GM12801 (cell line): ENCODE measurements around the gene BCAS3.

Experiments used
- TF ChIP-seq, protein P1 (sequence below): IDR thresholded peaks from one replicate; pipeline ENCODE4 v1.5.1; 2011; ENCODE audit warnings: control low read depth; ENCODE audit not compliant: insufficient read length; ENCODE audit errors: extremely low read depth

The BCAS3 gene

DNA sequence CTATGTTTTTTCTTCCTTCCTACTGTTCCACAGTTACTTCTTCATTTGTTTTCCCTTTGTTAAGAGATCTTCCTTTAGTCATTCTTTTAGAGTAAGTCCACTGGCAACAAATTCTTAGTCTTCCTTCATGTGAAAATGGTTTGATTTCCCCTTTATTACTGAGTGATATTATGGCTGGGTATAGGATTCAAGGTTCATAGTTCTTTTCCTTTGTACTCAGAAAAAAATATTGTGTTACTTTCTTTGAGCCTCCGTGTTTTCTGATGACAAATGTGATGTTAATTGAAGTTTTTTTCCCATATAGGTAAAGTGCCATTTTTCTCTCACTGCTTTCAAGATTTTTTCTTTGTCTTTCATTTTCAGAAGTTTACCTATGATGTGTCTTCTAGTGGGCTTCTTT is 438.9 kb downstream of the BCAS3 start:
- TF ChIP-seq, protein P1, sequence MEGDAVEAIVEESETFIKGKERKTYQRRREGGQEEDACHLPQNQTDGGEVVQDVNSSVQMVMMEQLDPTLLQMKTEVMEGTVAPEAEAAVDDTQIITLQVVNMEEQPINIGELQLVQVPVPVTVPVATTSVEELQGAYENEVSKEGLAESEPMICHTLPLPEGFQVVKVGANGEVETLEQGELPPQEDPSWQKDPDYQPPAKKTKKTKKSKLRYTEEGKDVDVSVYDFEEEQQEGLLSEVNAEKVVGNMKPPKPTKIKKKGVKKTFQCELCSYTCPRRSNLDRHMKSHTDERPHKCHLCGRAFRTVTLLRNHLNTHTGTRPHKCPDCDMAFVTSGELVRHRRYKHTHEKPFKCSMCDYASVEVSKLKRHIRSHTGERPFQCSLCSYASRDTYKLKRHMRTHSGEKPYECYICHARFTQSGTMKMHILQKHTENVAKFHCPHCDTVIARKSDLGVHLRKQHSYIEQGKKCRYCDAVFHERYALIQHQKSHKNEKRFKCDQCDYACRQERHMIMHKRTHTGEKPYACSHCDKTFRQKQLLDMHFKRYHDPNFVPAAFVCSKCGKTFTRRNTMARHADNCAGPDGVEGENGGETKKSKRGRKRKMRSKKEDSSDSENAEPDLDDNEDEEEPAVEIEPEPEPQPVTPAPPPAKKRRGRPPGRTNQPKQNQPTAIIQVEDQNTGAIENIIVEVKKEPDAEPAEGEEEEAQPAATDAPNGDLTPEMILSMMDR: no peak

GRCh38 chr17:61117983-61118382 is 440.3 kb downstream of the BCAS3 start:
- TF ChIP-seq, protein P1: no peak

DNA sequence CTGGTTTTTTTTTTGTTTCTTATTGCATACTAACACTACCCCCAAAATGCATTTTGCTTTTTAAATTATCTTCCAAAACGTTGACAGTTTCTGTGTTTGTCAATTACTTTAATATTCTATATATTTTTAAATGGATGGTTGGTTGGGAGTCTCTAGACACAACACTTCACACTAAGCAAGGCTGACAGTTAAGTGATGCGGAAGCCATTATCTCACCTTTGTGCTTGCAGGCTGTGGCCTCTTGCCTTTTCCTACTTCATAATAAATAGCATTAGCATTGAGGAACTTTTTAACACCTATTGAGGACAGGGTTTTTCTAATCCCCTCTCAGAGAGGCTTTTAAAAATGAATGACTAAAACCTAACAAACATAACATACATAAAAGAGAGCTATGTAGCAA is 441.2 kb downstream of the BCAS3 start:
- TF ChIP-seq, protein P1: no peak

GRCh38 chr17:61122326-61122913 is 444.8 kb downstream of the BCAS3 start:
- TF ChIP-seq, protein P1: no peak

DNA sequence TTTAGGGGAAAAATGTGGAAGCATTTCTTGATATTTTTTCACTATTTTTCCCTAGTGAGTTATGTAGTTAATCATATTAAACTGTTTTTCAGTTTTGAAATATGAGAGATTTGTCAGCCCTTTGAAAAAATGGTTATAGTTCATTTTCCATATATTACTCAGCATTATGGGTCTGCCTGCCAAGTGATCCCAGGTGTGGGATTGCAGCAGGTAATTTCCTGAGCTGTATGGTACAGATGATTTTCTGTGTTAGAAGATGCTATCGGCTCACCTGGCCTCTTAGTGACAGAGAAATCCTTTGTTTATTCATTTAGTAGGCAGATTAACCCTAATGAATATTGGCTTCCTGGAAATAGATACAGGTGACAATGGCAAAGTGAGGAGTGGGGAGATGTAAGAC is 446.9 kb downstream of the BCAS3 start:
- TF ChIP-seq, protein P1: no peak

DNA sequence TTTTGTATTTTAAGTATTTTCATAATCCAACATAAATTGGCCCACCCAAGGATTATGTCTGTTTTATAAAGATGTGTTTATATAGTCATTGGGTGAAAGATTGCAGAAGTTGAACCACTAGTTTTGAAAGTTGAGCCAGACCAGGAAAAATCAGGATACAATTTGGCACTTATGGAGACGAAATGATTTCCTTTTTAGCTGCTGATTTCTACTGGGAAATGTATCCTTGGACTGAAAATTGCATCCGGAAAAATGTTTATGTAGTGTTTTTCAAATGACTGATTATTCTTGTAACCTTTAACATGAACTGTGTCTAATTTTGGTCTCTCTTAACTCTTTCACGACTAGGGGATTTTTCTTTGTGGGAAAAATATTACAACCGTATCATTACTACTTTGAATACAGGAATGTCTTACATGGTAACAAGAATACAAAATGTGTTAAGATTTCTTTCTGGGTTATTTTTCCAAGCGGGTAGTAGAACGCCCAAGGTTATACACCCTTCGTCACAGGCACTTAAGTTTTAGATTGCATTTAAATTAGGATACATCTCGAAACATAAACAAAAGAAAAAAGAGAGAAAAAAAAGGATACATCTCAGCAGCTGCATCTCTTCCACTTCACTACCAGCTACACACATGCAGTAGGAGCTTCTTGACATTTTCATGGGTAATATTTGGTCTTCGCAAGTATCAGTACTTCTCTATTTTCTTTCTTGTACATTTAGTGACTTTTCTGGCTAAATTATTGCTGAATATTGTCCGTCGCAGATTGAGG is 449.0 kb downstream of the BCAS3 start:
- TF ChIP-seq, protein P1: no peak

DNA sequence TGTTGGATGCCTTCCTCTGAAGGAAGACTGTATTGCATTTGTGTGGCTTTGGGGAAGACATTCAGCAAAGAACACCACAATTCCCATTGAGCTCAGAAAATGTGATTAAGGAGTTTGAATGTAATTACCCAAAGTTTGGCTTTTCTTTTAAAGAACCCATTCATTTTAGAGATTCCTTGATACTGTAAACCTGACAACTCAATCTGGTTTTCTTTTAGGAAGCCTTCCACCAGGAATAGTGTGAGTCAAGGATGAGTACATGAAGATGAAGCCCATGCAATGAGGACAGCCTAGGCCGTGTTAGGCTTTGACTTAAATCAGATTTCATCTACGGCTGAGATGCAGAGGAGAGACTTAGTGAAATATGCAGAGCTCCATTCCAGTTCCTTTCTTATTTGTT is 450.3 kb downstream of the BCAS3 start:
- TF ChIP-seq, protein P1: no peak
